Measurements from ENCODE around the gene TMTC4.

DNA sequence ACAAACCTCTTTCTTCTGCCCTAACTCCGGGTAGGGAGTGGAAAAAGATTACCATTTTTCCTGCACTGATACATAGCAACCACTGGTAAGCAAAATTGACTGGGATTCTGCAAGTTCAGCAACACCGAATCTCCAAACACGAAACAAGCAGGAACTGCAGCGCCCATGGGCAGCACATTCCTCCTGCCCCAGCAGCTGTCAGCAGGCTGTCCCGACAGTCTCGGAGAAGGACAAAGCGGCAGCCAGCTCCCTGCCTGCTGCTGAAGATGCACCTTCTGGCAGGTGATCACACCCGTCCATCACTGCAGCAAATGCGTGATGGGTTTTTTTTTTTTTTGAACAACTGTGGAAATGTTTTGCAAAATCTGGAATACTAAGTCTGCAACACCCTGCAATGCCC, 6.7 kb downstream of the TMTC4 start:
- TF ChIP-seq, protein P1, sequence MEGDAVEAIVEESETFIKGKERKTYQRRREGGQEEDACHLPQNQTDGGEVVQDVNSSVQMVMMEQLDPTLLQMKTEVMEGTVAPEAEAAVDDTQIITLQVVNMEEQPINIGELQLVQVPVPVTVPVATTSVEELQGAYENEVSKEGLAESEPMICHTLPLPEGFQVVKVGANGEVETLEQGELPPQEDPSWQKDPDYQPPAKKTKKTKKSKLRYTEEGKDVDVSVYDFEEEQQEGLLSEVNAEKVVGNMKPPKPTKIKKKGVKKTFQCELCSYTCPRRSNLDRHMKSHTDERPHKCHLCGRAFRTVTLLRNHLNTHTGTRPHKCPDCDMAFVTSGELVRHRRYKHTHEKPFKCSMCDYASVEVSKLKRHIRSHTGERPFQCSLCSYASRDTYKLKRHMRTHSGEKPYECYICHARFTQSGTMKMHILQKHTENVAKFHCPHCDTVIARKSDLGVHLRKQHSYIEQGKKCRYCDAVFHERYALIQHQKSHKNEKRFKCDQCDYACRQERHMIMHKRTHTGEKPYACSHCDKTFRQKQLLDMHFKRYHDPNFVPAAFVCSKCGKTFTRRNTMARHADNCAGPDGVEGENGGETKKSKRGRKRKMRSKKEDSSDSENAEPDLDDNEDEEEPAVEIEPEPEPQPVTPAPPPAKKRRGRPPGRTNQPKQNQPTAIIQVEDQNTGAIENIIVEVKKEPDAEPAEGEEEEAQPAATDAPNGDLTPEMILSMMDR (IDR thresholded peaks at IDR 0.05 in 4 of 5, conservative IDR thresholded peaks at IDR 0.05 in 1 of 5), result no peak
- TF ChIP-seq POLR2A (IDR thresholded peaks at IDR 0.05), result no peak

Measured in gastrocnemius medialis (tissue), 4 donors.